ENCODE results near the gene GRAMD1B. TPM values are rescaled to one million over a fixed set of nuclear protein-coding genes. Genes with fewer than 3 reads are reported as not detected.
"Not testable (repeated sequence)": the region's sequence is repeated elsewhere in the genome, so short reads cannot be mapped to it uniquely, and the experiment has no call there.

Gene GRAMD1B
- total RNA-seq, 1 donor from 2014 or later: 19.0 TPM

DNA sequence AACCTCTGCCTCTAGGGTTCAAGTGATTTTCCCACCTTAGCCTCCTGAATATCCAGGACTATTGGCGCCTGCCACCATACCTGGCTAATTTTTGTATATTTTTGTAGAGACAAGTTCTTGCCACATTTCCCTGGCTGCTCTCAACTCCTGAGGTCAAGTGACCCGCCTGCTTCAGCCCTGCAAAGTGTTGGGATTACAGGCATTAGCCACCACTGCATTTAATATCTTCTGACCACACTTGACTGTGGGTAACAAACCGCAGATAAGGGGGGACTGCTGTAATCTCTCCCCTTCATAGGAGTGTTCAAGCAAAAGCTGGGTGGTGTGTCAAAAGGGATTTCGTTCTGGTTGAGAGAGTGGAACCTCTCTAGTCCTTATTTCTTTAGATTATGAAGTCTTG, 53.4 kb downstream of the GRAMD1B start:
- no peak for DNase-seq
- intact Hi-C loops (cut with DNase I): no loop called here
- no peak for ATAC-seq (ENCODE audit: poor library complexity)

DNA sequence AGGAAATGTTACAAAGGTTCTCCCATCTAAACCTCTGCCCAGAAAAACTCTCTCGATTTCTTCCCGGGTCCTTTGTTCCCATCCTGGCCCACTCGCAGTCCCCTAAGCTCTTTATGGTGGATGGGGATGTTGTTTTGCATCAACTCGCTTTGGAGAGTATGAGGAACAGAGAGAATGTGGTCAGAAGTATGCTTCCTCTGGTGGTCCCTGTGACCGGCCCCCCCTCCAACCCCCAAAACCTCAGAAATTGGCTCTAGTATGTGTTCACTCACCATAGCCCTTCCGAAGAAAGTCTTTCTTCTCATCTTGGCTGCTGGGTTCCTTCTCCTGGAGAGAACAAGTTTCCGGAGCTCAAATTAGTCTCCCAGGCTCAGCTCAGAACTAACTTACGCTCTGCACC, 54.4 kb downstream of the GRAMD1B start:
- intact Hi-C loops (cut with DNase I): no loop called here
- DNase-seq: no peak
- no peak for ATAC-seq (ENCODE audit: poor library complexity)

DNA sequence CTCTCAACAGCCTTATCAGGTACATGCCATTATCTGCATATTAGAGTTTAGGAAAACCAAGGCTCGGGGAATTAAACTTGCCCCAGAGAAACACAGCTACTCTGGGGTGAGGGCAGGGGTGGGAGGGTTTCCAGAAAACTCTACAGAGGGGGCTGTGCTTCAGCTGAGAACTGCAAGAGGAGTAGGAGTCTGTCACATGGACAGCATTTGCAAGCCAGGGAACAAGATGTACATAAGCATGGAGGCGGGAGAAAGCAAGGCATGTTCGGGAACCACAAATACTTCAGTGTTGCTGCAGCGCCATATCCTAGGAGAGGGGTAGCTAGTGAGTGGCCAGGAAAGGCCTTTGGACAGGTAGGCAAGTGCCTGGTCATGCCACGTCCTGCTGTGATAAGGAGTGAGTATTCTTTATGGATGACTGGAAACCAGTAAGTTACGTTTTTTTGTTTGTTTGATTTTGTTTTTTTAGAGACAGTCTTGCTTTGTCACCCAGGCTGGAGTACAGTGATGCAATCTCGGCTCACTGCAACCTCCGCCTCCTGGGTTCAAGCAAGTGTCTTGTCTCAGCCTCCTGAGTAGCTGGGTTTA, 57.2 kb downstream of the GRAMD1B start:
- peak; percentile 49 for ATAC-seq (ENCODE audit: poor library complexity)
- no peak for DNase-seq
- intact Hi-C loops (cut with DNase I): no loop called here

DNA sequence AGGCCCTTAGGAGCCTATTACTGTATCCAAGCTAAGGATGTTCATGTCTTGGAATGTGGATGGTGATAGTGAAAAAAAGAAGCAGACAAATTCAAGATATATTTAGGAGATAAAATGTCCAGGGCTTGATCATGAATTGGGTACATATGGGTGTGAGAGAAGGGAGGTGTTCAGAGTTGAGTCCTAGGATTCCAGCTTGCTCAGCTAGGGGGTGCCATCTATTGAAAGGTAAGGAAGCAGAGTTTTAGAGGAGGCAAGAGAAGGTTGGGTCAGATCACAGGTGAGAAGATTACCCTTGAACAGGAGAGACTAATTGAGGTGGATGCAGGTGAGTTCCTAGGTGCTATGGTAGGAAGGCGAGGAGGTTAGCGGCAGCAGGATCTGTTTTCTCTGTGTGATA, 60.5 kb downstream of the GRAMD1B start:
- no peak for DNase-seq
- intact Hi-C loops (cut with DNase I): no loop called here
- ATAC-seq (ENCODE audit: poor library complexity): no peak

DNA sequence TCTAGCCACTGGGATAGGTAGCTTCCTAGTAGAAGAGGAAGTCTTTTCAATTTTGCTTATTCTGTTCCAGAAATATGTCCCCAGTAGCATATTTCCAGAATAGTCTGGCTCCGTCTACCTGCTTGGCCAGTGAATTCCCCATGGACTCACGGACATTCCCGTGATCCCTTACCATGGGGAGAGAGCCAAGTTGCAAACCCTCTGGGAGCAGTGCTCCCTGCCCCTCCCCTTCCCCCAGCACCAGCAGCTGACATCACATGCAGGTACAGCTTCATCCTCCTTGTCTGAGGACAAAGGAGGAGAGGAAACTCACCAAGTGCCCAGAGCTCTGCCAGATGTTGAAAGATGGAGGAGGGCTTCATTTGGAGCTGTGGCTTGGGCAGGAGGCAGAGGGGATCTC, 61.2 kb downstream of the GRAMD1B start:
- ATAC-seq (ENCODE audit: poor library complexity) (no peak), DNase-seq (no peak)
- intact Hi-C loops (cut with DNase I): no loop called here

DNA sequence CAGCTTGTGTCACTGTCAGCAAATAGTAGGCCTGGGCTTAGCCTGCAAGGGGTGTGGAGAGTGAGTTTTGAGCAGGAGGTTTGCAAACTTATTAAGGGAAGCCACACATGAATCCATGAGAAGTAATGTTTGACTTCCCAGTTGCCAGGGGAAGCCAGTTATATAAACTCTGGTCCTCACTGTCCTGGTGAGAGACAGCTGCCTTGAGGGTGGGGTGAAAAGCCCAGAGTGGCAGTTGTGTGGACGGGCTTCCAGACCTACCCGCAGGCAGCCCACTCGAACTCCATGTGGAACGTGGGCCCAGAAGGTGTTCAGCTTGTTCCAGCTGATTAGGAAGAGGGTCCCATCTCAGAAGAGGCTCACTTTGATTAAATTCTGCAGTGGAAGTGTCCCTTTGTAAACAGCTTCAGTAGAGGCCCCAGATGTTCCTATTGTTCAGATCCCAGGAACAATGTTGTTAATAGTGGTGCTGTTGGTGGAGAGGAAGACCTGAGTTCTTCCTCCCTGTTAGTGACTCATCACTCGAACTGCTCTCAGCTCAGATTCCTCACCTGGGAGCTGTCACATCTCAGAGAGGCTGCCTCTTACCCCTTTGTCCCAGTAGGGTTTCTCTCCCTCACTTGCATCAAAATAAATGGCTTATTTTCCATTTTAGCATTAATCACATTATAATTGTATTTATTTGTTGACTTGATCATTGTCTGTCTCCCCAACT, 63.4 kb downstream of the GRAMD1B start:
- DNase-seq (no peak), ATAC-seq (ENCODE audit: poor library complexity) (peak; percentile 54)
- intact Hi-C loops (cut with DNase I): no loop called here

DNA sequence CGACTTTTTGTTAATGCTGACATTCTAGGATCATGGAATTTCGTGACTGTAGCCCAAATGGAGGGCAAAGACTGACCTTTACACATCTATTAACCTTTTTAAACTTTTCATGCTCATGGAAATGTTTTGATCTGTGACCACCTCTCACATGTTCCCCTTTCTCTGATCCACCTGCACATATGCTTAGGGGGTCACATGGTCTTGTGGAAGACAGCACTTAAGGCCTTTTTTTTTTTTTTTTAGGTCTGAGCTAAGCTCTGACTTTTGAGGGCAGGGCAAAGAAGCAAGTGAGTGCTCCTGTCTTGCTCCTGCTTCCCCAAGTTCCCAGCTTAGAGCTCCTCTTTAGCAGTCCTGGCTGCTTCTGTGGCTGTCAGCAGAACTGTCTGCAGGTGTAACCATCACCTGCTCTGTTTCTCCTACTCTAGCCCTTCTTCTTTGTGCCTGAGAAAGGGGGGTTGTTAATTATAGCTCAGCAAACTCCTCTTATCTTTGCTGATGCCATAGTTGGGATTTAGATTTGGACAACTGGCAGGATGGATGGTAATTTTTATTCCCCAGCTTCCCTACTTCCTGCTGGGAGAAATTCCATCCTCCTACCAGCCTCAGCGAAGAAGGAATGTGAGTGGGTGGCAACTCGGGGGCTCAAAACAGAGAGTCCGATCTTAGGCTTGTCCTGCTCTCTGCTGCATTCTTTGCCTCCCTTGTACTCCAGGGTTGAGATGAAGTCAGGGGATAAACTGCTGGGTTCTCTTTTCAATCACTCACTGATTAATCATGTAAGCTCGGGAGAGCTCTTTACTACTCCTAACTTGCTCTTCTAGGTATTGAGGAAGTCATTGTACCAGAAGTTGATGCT, 64.4 kb downstream of the GRAMD1B start:
- DNase-seq (no peak), ATAC-seq (ENCODE audit: poor library complexity) (no peak)
- intact Hi-C loops (cut with DNase I): no loop called here

DNA sequence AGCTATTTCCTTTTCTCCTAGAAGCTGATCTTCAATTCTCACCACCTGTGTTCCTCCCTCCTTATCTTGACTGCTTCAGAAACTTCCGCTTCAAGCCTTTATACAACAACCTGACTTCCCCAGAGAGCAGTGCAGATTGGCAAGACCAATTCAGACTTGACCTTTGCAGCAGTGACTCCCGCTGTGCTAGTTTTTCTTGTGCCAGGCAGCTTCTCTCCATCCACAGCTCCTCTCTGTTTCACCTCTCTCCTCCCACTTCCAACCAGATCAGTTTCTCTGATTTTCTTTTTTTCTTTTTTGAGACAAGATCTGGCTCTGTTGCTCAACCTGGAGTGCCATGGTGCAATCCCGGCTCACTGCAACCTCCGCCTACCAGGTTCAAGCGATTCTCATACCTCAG, 74.3 kb downstream of the GRAMD1B start:
- intact Hi-C loops (cut with DNase I): no loop called here
- ATAC-seq (ENCODE audit: poor library complexity): peak; percentile 61
- DNase-seq: no peak

DNA sequence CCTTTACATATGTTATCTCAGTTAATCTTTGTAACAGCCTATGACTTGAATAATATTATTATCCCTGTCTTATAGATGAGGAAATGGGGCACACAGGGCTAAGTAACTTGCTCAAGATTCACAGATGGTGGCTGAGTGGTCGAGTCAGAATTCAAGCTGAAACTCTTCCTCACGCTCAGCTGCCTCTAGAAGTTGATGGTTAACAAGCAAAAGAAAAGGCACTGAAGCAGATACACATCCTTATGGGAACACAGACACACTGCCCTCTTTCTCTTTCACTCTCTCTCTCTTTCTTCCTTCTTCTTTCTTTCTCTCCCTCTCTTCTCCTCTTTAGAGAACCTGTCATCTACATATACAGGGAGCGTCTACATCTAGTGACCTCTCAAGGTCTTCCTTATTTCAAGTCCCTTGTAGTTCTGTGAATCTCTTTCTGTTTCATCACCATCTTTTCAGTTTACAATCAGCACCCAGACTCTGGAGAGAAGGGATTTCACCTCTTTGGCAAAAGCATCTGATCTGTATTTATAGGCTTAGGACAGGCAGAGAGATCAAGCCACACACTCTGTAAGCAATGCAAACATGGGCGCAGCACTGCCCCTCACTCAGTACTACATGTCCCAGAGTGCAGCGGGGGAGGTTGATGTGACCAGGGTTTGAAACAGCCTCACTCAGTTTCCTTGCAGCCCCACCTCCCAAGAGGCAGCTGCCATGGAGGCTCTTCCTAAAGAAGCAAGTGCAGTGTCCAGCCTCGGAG, 75.7 kb downstream of the GRAMD1B start:
- ATAC-seq (ENCODE audit: poor library complexity): no peak
- DNase-seq: no peak
- intact Hi-C loops (cut with DNase I): no loop called here

DNA sequence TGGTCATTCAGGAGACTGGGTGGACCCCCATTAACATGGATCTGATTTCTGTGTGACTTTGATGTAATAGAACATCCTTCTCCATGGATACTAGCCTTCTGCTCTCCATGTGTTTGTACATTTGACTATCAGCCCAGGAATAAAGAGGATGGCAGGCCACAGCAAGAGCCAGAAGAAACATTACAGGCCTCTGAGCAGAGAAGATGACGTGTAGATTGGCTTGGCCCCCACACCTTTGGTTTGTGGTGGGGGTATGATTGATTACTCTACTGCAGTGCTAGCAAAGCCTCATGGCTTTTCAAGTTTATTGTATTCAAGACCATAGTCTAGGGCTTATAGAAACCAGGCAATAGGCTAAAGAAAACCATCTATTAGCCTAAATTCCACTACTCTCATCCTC, 77.0 kb downstream of the GRAMD1B start:
- intact Hi-C loops (cut with DNase I): no loop called here
- DNase-seq (no peak), ATAC-seq (ENCODE audit: poor library complexity) (no peak)

DNA sequence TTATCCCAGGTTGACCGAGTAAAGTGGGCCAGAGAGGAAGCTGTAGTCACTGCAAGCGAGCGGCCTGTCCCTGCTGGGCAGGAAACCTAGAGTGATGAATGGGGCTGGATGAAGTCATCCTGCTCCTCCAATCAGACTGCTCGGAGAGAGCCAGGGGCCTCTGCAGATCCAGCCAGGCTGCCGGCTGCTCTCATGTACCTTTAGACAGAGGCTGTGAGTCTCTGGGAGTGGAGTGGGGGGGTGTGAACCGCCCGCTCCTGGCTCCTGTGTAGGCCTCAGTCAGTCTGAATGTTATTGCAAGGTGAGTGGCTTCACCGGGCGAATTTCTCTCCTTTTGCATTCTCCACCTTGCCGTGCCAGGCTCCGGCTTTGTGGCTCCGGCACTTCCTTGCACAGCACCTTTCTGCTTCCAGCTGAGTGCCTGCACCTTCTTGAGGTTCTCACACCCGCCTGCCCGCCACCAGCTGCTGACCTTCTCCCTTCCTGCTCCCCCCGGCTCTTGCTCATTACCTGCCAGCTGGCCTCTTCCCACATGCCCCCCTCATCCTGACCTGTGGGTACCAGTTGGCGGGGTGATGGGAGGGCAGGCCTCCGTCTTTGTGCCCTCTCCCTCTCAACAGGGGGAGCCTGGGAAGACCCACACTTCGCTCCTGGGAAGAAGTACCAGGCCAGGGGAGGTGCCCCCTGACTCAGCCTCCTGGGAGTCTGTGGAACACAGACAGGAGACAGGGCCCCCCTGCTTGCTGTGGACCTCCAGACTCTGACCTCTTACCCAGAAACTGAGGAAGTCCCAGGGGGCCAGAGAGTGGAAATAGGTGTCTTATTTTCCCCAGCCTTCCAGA, 79.9 kb downstream of the GRAMD1B start:
- no peak for DNase-seq
- intact Hi-C loops (cut with DNase I): loop anchor here (2.0 to 10.0 kb wide), 3 partner anchors 47 to 195 kb away; no protein-coding TSS in a partner anchor
- no peak for ATAC-seq (ENCODE audit: poor library complexity)

DNA sequence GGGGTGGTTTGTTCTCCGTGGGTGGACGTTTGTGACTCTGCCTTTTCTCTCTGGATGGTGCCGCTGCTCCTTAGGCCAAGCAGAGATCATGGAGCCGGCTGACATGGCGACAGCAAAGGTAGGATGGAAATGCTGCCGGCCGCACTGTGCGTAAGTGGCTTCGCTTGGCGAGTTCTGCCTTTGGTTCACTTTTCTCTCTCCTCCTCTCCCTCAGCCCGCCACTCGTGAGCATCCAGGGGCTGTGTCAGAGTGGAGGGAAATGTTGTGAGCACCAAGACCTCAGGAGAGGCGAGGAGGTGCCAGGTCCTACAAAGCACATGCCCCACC, 80.5 kb downstream of the GRAMD1B start:
- intact Hi-C loops (cut with DNase I): loop anchor here (2.0 to 10.0 kb wide), 3 partner anchors 47 to 194 kb away; no protein-coding TSS in a partner anchor
- DNase-seq: no peak
- peak; percentile 17 for ATAC-seq (ENCODE audit: poor library complexity)

DNA sequence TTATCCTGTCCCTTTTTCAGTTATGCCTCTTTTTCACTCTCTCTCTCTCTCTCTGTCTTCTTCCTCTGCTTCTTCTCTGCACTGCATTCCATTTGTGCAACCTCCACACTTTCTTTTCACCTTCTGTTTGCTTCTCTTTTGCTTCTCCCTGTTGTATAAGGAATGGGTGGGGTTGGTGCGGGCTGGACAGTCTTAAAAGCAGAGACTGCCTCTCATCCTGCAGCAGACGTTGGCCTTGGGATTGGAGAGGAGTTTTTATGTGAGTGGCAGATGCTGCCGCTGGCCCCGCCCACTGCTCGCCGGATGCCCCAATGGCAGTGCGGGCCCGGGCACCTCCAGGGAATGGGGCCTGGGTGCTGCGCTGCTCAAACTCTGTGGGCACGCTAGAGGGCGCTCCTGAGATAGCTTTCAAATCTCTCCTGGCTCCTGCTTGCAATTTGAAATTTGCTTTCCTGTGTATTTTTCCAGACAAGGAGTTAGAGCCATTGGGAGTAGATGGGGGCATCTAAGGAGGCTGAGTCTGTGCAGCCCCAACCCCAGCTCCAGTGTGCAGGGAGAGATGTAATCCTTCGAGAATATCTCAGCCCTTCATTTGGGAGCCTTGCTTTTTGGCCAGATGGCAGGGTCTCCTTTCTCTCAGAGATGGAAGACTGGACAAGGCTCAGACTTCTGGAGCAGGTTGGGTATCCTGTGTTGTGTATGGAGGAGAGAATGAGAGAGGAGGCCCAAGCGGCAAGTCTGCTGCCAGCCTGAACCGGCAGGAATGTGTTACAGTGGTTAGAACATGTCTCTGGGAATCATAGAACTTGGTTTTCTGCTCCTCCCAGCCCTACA, 81.2 kb downstream of the GRAMD1B start:
- intact Hi-C loops (cut with DNase I): loop anchor here (2.0 to 10.0 kb wide), 3 partner anchors 46 to 194 kb away; no protein-coding TSS in a partner anchor
- ATAC-seq (ENCODE audit: poor library complexity): peak; percentile 96
- DNase-seq: peak; percentile 90

DNA sequence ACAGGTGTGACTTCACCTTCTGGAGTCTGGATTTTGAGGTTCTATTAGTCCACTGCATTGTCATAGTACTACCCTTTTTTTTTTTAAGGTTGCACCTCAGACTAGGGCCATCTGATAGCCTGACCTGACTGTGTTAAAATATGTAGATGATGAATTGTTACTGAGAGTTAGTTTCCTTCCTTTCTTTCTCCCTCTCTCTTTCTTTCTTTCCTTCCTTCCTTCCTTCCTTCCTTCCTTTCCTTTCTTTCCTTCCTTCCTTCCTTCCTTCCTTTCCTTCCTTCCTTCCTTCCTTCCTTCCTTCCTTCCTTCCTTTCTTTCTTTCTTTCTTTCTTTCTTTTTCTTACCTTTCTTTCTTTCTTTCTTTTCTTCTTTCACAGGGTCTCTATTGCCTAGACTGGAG, 83.2 kb downstream of the GRAMD1B start:
- not testable (repeated sequence) for ATAC-seq (ENCODE audit: poor library complexity); DNase-seq
- intact Hi-C loops (cut with DNase I): loop anchor here (5.0 to 10.0 kb wide), 2 partner anchors 44 to 191 kb away; no protein-coding TSS in a partner anchor

DNA sequence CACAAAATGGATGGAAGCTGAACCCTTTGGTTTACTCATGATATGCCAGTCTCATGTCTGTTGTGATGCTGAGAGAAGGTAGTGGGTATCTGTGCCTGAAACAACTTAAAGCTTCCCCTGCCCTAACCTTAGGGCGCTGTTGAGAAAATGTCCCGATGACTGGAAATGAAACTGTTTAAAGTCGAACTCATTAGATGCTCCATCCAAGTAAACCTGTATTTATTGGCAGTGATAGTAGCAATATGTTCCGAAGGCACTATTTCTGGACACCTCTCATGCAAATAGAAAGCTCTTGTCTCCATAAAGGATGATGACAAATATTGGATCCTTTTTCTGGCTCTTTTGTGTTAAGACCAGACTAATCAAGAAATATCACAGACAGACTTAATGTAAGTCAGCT, 86.2 kb downstream of the GRAMD1B start:
- DNase-seq (no peak), ATAC-seq (ENCODE audit: poor library complexity) (no peak)
- intact Hi-C loops (cut with DNase I): loop anchor here (10.0 kb wide), 1 partner anchor 189 kb away; no protein-coding TSS in a partner anchor

DNA sequence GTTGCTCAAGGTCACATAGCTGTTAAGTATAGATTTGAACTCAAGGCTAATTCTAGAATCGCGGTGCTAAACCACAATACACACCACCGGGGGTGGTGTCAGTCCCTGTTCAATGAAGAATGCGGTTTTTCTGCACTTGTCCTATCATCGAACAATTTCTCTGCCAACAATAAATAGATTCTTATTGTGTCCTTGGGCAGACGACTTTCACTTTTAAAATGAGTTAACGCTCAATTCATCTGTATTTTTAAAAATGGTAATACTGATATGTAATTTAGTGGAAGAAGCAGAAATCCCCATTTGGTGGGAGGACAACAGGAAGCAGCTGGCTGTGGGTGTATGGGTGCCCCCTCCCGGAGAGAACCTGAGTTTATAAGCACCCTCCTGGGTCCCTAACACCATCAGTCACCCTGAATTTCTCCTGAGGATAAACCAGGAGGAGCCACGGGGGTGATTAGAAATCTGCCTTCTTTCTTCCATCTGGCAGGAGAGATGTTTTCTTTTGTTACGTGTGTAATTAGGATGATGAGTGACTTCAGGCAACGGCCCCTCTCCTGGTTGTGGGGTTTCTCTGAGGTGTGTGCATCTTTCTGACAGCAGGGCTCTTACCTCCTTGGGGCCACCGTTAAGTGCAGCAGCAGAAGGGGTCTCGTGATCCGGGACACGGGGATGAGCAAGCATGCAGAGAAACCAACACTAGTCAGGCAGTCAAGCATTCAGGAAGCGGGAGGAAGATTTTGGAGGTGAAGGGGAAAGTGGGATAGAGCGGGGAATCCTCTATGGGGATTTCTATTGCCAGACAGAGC, 87.7 kb downstream of the GRAMD1B start:
- DNase-seq (no peak), ATAC-seq (ENCODE audit: poor library complexity) (no peak)
- intact Hi-C loops (cut with DNase I): loop anchor here (10.0 kb wide), 1 partner anchor 187 kb away; no protein-coding TSS in a partner anchor

Measured in Right ventricle myocardium superior (tissue), 1 donor.